GM12878 (cell line): Measurements from ENCODE around the gene AMBRA1. TPM values are rescaled to one million over a fixed set of nuclear protein-coding genes. Genes with fewer than 3 reads are reported as not detected.

Source experiments
- ATAC-seq: fragments of 200-7000 bp; cut with Tn5 transposase; 3 replicates; pipeline ENCODE4 v1.9.1; 2020; ENCODE audit warnings: mild to moderate bottlenecking, moderate library complexity
- BruUV-seq: library from RNA; stranded (reverse); fragments of 400-500 nt; replicated peaks from 2 replicates; lab custom pipeline; 2021; lab: Mats Ljungman, UMichigan
- CTCF ChIA-PET: fragments of 300-600 bp; sonication (Branson Sonifier 250); formaldehyde crosslinking; extraction: SDS; loops from one replicate; lab custom pipeline; 2021; ENCODE audit warnings: inconsistent platforms; lab: Yijun Ruan, JAX
- POLR2A ChIA-PET: fragments of 350-600 bp; formaldehyde crosslinking; extraction: SDS; loops from one replicate; lab custom pipeline; 2021; ENCODE audit warnings: inconsistent platforms; lab: Charles Lee
- RAD21 ChIA-PET: fragments of 300-600 bp; sonication (Branson Sonifier 250); formaldehyde crosslinking; loops from one replicate; lab custom pipeline; 2023; ENCODE audit warnings: antibody characterized with exemption; ENCODE audit not compliant: unreplicated experiment; lab: Charles Lee
- SMC1A ChIA-PET: fragments of 300-600 bp; sonication (Branson Sonifier 250); formaldehyde crosslinking; loops from one replicate; lab custom pipeline; 2023; ENCODE audit not compliant: unreplicated experiment, uncharacterized antibody; lab: Charles Lee
- DNase-seq: peaks from one replicate; pipeline ENCODE4 v3.0.0-alpha.2; 2011; ENCODE audit warnings: low read depth, low spot score
- FAIRE-seq: peaks from 3 replicates; lab custom pipeline; 2011; peaks lifted over from hg19 to GRCh38; lab: Jason Lieb, UNC
- H2AFZ ChIP-seq: 2 replicates; pipeline ENCODE4 v1.6.0; 2011; ENCODE audit warnings: low read depth, low read length, control low read depth; ENCODE audit not compliant: control insufficient read depth
- H3K27ac ChIP-seq: 2 replicates; pipeline ENCODE4 v1.5.1; 2011; ENCODE audit warnings: control low read depth; ENCODE audit not compliant: control insufficient read depth, insufficient read depth
- H3K27me3 ChIP-seq, 2 experiments: replicated peaks in 1 of 2; 2 replicates each; pipeline versions ENCODE4 v1.6.0 to v1.6.1; 2011; ENCODE audit warnings: low read length in 1 of 2; ENCODE audit not compliant: control insufficient read depth in 2 of 2, insufficient read depth in 2 of 2
- H3K36me3 ChIP-seq, 2 experiments: 2 replicates each; pipeline ENCODE4 v1.5.1; 2011; ENCODE audit warnings: low read length in 1 of 2; ENCODE audit not compliant: control insufficient read depth in 2 of 2, insufficient read depth in 2 of 2
- H3K4me1 ChIP-seq: 2 replicates; pipeline ENCODE4 v1.6.1; 2011; ENCODE audit warnings: mild to moderate bottlenecking, low read length, moderate library complexity, mixed read lengths; ENCODE audit not compliant: control insufficient read depth, insufficient read depth
- H3K4me2 ChIP-seq: 2 replicates; pipeline ENCODE4 v1.6.0; 2011; ENCODE audit warnings: control low read depth; ENCODE audit not compliant: control insufficient read depth, insufficient read depth
- H3K4me3 ChIP-seq: fragments of 200-600 bp; sonication (generic); 2 replicates; pipeline ENCODE4 v1.5.1; 2016
- H3K79me2 ChIP-seq: 2 replicates; pipeline ENCODE4 v1.6.0; 2011; ENCODE audit warnings: low read length; ENCODE audit not compliant: control insufficient read depth, insufficient read depth
- H3K9ac ChIP-seq: 2 replicates; pipeline ENCODE4 v1.8.0; 2011; ENCODE audit warnings: low read length, control low read depth, mixed read lengths; ENCODE audit not compliant: control insufficient read depth, insufficient read depth
- H3K9me3 ChIP-seq: replicated peaks from 3 replicates; pipeline ENCODE4 v1.5.1; 2011; ENCODE audit warnings: mild to moderate bottlenecking, low read length; ENCODE audit not compliant: control insufficient read depth, insufficient read depth
- H4K20me1 ChIP-seq: 2 replicates; pipeline ENCODE4 v1.6.0; 2011; ENCODE audit not compliant: control insufficient read depth, insufficient read depth
- DPF2 ChIP-seq: fragments of 450-650 bp; IDR thresholded peaks from 2 replicates; pipeline ENCODE4 v1.6.1; 2017; ENCODE audit warnings: mild to moderate bottlenecking
- HDAC6 ChIP-seq: fragments of 200-600 bp; sonication (generic); IDR thresholded peaks from one replicate; pipeline ENCODE4 v1.8.0; 2017; ENCODE audit warnings: antibody characterized with exemption; ENCODE audit not compliant: unreplicated experiment
- IKZF1 ChIP-seq: fragments of 450-650 bp; conservative IDR thresholded peaks from 2 replicates; pipeline ENCODE4 v1.6.1; 2017; ENCODE audit warnings: antibody characterized with exemption, mild to moderate bottlenecking
- KLF5 ChIP-seq: fragments of 450-650 bp; IDR thresholded peaks from 2 replicates; pipeline ENCODE4 v1.6.1; 2014; ENCODE audit warnings: mild to moderate bottlenecking; ENCODE audit not compliant: partially characterized antibody
- PML ChIP-seq: IDR thresholded peaks from 2 replicates; pipeline ENCODE4 v1.6.1; 2012; ENCODE audit warnings: low read length, inconsistent platforms
- TCF3 ChIP-seq: IDR thresholded peaks from 2 replicates; pipeline ENCODE4 v1.6.1; 2012; ENCODE audit warnings: low read depth, mild to moderate bottlenecking, low read length, borderline replicate concordance; ENCODE audit not compliant: insufficient read depth
- ZNF217 ChIP-seq: fragments of 450-650 bp; IDR thresholded peaks from 2 replicates; pipeline ENCODE4 v1.6.1; 2017; ENCODE audit warnings: antibody characterized with exemption, mild to moderate bottlenecking
- WGBS: methylation state at CpG from one replicate; pipeline ENCODE4 v1.1.6; 2016; ENCODE audit warnings: low lambda C conversion rate; ENCODE audit not compliant: insufficient replicate concordance, insufficient coverage; ENCODE audit errors: missing lambda C conversion rate; 5-methylcytosine and 5-hydroxymethylcytosine counted together
- in situ Hi-C: fragments of 300-500 bp; cut with MboI; formaldehyde crosslinking; loops from 9 replicates; pipeline ENCODE4 v1.14.3; 2018; ENCODE audit warnings: mixed read lengths
- intact Hi-C: fragments of 100-400 bp; cut with micrococcal nuclease; formaldehyde crosslinking; loops from one replicate; pipeline ENCODE4 v1.14.2; 2022; ENCODE audit not compliant: unreplicated experiment
- polyA plus RNA-seq, 11 experiments: library from polyadenylated mRNA; depleted of rRNA in 4 of 11; unstranded in 6 of 11; stranded (reverse) in 5 of 11; fragments of >200 nt; fragmentation: Nextera tagmentation in 4 of 11; fragmentation: Illumina TruSeq in 1 of 11; extraction: Ambion mirVana in 4 of 11; extraction: Trizol in 1 of 11; gene quantifications; 1 replicate in 1 of 11; 2 replicates in 10 of 11; pipeline versions ENCODE4 v1.2.1 to v1.2.3, GENCODE V29; 2011 to 2016; ENCODE audit warnings: inconsistent platforms in 2 of 11, missing spikeins in 2 of 11, low read depth in 1 of 11
- total RNA-seq, 4 experiments: library from RNA; depleted of rRNA in 3 of 4; stranded (reverse); fragments of >200 nt in 3 of 4; fragmentation: Illumina TruSeq in 1 of 4; extraction: Trizol in 1 of 4; gene quantifications; 2 replicates each; pipeline versions ENCODE4 v1.2.1 to v1.2.3, GENCODE V29; 2013 to 2021
- TF ChIP-seq, protein P1 (sequence below): IDR thresholded peaks from 2 replicates; pipeline ENCODE4 v1.6.1; 2011; ENCODE audit warnings: borderline replicate concordance, low read depth, mild to moderate bottlenecking, moderate library complexity, mixed read lengths, low read length; ENCODE audit not compliant: insufficient read depth; ENCODE audit errors: extremely low read length

Gene AMBRA1
- total and polyA plus RNA-seq, 10 of the 15 experiments (the other 5 are each of a cell fraction or from before 2014, with no cell fraction given), result 0.57 to 34.3 (median 13.7) TPM

DNA sequence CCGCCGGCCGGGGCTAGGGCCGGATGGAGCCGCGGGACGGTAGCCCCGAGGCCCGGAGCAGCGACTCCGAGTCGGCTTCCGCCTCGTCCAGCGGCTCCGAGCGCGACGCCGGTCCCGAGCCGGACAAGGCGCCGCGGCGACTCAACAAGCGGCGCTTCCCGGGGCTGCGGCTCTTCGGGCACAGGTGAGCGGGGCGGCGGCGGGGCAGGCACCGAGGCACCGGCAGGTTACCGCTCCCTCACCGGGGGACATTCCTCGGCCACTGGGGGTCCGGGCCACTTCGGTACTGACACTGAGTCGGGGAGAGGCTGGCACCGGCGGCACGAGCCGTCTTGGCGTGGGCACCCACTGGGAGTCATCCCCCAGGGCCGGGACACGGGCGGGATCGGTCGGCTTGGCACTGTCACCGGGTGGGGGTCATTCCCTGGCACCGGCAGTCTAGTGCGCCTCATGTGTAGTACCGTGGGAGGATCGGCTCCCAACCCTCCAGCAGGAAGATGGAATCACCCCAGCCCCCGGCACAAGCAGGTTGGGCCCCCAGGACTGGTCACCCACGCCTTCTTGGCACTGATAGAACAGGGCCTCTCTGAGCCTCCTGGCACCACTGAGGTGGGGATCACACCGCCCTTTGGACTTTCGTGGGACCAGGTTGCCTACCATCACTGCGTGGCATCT is 246.0 kb downstream of the AMBRA1 start:
- peaks cover 46% of the 10 kb centered on the region for H3K79me2 ChIP-seq

More for the DNA sequence above, 246.0 kb downstream of the AMBRA1 start:
- Histone ChIP-seq H3K4me2 (peak overlapping the region; percentile 98), H2AFZ (peak overlapping the region; percentile 17; the same call in 1 of the 2 replicates), H3K4me1 (peaks cover 39% of the 10 kb centered on the region)
- TF ChIP-seq HDAC6, result no peak
- 0 out of 2 replicates have a peak, but pooled peaks have one; percentile 5 for TF ChIP-seq ZNF217
- no peak for TF ChIP-seq PML
- TF ChIP-seq TCF3, result no peak
- TF ChIP-seq DPF2, result 0 out of 2 replicates have a peak, but pooled peaks have one; percentile 51
- no peak for TF ChIP-seq KLF5
- peak; percentile 56 for TF ChIP-seq IKZF1
- TF ChIP-seq, protein P1, sequence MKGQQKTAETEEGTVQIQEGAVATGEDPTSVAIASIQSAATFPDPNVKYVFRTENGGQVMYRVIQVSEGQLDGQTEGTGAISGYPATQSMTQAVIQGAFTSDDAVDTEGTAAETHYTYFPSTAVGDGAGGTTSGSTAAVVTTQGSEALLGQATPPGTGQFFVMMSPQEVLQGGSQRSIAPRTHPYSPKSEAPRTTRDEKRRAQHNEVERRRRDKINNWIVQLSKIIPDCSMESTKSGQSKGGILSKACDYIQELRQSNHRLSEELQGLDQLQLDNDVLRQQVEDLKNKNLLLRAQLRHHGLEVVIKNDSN, result no peak
- TF ChIP-seq, all 136 proteins: peak for 3
- H3K27ac ChIP-seq, result peak overlapping the region; percentile 71
- no TSS peak for BruUV-seq
- in situ Hi-C loops, result no loop called here
- POLR2A ChIA-PET, result interaction anchor here (1.2 to 3.0 kb wide), 5 partner anchors 10 to 130 kb away, joined by 3 to 32 read pairs (median 4); no protein-coding TSS in a partner anchor
- SMC1A ChIA-PET, result interaction anchor here (1.7 to 5.3 kb wide), 5 partner anchors 13 to 135 kb away, joined by 6 to 70 read pairs (median 7); no protein-coding TSS in a partner anchor
- CTCF ChIA-PET, result interaction anchor here (1.0 to 19.9 kb wide), 14 partner anchors 9 to 190 kb away, joined by 3 to 423 read pairs (median 6); no protein-coding TSS in a partner anchor
- DNase-seq (no peak), FAIRE-seq (no peak), ATAC-seq (peak; percentile 4; the same call in 2 of the 3 replicates)
- no peaks in the 10 kb centered on the region for H3K9me3 ChIP-seq
- H3K27me3 ChIP-seq, result no peaks in the 10 kb centered on the region
- H3K9ac ChIP-seq, result peak overlapping the region; percentile 83
- intact Hi-C loops, result loop anchor here (1.0 to 10.0 kb wide), 2 partner anchors 20 to 223 kb away; partner anchors contain the start of gene PHF21A
- 11% methylated on average over 59 of the region's 63 CpGs for WGBS
- H3K36me3 ChIP-seq, result peaks cover 0 to 3% of the 10 kb centered on the region in 2 experiments; a peak in 3 of 4 replicates
- peak overlapping the region; percentile 88 for H3K4me3 ChIP-seq
- RAD21 ChIA-PET, result interaction anchor here (1.0 to 3.4 kb wide), 7 partner anchors 10 to 108 kb away, joined by 3 to 38 read pairs (median 5); no protein-coding TSS in a partner anchor
- H4K20me1 ChIP-seq, result no peaks in the 10 kb centered on the region
